NCI-H1048 (cell line): ENCODE data around the gene SLC16A3.
"Not testable (repeated sequence)": the region's sequence is repeated elsewhere in the genome, so short reads cannot be mapped to it uniquely, and the experiment has no call there.

ENCODE experiments used
- DNase-seq: peaks from one replicate; lab custom pipeline; 2025; lab: John Stamatoyannopoulos, UW

The SLC16A3 gene

DNA sequence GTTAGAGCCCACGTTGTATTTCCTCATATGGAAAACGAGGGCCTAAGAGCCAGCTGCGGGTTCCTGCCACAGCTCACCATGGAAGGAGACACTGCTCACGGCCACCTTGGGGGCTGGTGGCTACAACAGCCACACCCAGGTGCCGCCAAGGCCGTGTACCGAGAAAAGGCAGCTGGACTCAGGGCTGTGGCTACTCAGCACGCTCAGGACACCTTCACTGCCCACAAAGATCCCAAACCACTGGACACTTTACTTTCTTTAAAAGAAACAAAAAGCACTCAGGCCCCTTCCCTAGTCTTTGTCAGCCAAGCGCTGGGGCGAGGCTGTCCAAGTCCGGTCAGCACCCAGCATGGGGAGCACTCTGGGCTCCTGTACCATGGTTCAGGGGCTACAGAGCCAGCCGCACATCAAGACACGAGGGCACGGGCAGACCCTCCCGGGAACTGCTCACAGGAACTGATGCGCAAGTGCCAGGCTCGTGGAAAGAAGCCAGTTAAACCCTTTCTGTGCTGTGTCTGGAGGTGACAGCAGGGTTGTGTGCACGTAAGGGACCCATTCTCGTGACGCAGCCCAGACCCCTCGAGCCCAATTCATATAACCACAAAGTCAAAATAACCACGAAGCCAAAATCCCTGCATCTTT, 18.5 kb downstream of the SLC16A3 start:
- no peak for DNase-seq

DNA sequence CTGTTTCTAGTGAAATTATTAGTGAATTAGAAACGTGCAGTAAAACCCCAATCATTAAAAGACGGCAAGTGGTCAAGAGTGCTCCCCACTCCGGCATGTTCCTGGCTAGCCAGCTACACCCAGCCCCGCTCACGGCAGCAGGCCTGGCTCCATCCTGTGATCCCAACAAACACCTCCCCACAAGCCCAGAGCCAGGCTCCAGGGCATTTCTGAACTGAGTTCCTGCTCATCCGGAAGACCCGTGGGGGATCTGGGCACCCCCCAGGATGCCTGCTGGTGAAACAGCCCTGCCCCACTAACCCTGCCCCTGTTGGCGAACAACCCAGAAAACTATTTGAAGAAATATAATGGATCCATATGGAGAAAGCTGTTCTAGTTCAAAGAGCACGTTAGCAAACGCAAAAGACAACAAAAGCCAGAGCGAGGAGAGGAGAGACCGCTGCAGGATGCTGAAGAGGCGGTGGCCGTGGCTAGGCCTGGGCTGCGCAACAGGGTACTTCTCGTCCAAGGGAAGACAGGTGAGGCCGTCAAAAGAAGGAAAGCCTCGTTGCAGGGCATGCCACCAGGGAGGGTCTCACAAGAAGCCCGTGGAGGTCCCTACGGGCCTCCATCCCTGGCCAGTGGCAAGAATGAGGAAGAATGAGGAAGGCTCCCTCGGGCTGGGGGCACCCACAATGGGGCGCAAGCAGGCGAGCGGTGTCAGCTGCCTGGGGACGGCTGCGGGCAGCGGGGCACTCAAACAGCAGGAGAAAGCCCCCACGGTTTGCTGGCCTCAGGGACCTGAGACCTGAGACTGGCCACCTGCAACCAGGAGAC, 19.2 kb downstream of the SLC16A3 start:
- no peak for DNase-seq

DNA sequence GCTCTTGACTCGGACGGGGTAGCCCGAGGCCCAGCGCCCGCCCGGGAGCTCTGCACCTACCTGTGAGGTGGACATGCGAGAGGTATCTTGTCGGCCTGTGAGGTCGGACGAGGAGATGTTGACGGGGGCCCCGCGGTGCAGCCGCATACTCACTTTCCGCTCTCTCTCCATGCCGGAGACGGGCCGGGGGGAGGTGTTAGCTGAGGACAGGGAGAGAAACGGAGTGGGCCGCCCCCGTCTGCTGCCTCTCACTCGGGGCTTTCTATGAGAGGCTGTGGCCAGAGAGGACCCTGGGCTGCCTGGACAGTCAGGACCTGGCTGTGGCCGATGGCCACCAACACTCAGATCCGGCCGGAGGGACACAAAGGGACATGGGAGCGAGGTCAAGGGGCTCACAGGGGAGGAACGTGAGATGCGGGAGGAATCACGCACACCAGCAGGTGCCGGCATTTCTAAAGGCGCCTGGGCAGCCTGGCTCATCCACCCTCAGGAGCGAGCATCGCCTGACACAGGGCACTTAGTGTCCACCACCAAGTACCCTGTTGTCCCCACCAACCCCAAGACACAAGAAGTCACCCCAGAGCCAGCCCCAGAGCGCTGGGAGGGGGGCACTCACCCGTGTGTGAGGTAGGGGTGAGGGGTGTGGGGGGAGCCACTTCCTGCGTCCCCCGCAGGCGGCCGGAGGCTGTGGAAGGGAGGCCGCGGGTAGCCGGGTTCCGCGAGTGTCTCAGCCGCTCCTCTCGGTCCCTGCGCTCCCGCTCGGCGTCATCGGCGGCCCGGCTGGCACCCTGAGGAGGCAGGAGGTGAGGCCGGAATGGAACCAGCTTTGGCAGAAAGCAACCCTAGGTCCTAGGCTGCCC, 20.2 kb downstream of the SLC16A3 start:
- DNase-seq, result no peak

- DNase-seq, result no peak
Observed at GRCh38 chr17:82249896-82250581, 21.2 kb downstream of the SLC16A3 start.

GRCh38 chr17:82250868-82251500, 22.1 kb downstream of the SLC16A3 start:
- no peak for DNase-seq

GRCh38 chr17:82252511-82253178, 23.8 kb downstream of the SLC16A3 start:
- no peak for DNase-seq

DNA sequence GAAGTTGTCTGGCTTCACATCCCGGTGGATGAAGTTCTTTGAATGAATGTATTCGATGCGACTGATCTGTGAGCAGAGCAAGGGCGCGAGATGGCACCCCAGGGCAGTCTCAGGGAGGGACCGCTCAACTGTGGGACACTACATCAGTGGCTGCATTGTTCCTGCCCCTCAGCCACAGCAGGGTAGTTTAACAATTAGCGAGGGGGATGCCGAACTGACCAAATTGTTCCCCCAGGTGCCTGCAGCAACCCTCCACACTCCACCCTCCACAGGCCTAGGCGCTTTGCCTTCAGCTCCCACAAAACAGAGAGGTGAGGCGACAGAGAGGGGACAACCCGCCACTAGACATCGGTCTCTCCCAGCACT, 24.3 kb downstream of the SLC16A3 start:
- DNase-seq, result no peak

GRCh38 chr17:82254096-82254495, 25.3 kb downstream of the SLC16A3 start:
- DNase-seq, result not testable (repeated sequence)

- not testable (repeated sequence) for DNase-seq
Observed at GRCh38 chr17:82254746-82255145, 25.9 kb downstream of the SLC16A3 start.

GRCh38 chr17:82255402-82255972, 26.6 kb downstream of the SLC16A3 start:
- DNase-seq, result no peak

- DNase-seq, result no peak
Observed at GRCh38 chr17:82256242-82256885, 27.5 kb downstream of the SLC16A3 start.

DNA sequence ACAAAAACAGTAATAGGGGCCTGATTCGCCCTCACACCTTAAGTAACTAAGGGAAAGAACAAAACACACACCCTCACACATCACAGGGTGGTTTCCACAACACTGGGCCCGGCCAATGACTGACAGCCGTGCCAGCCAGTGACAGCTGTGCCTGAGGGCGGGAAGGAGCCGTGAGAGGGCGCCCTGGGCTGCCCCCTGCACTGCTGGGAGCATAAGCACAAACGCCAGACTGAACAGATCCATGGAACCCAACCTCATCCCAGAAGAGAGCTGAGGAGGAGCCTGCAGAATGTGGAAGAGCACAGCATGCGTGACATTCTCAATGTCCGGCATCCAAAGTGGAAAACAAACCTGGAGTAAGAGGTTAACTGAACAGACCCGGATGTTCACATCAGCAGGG, 28.6 kb downstream of the SLC16A3 start:
- DNase-seq, result no peak

DNA sequence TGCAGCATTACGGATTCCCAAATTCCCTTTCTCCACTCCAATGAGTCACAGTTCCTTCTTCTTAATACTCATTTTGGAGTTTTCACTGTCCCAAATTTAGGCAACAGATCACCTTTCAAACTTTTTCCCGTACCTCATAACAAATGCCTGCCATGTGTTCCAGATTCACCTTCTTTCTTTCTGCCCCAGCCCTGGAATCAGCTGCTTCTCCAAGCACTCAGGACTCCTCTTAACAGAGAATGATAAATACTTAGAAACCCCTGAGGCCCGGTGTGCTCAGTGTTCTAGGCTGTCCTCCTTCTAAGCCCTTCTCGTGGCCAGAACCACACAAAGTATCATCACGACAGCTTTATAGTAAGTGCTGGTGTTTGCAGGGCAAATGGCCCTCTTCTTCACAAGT, 29.7 kb downstream of the SLC16A3 start:
- DNase-seq, result no peak

- not testable (repeated sequence) for DNase-seq
Observed at GRCh38 chr17:82259972-82260961, 31.4 kb downstream of the SLC16A3 start.

DNA sequence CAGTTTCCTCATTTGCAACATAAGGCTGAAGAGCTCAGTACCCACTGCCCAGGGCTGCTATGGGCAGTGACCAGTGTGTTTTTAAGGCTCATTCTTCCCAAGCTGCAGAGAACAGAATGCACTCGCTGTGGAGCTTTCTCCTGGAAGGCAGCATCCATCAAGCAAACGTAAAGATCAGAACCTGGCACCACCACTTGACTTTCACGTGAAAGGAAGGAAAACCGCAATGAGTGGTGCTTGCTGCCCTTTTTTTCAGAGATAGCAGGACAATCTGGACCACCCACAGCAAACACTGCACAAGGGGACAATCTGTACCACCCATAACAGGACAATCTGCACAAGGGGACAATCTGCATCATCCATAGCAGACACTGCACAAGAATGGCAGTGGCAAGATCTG, 33.5 kb downstream of the SLC16A3 start:
- DNase-seq, result no peak

DNA sequence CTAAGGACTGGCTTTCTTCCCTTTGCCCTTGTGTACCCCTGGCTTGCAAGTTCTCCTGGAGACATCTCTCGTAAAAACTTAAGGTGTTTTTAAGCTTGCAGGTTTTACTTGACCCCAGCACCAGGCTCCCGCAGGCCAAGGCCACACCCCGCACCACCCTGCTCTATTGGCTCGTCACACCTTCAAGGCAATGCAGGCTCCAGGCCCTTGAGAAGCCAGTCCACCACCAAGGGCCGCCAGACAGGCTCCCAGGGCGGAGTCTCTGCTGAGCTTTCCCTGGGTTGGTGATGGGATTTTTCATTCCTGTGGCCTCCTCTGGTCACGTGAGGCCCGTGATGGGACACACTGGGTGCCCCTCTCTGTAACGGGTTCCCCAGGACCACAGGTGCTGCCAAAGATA, 34.8 kb downstream of the SLC16A3 start:
- DNase-seq, result no peak

GRCh38 chr17:82266142-82266541, 37.3 kb downstream of the SLC16A3 start:
- no peak for DNase-seq

- no peak for DNase-seq
Observed at GRCh38 chr17:82267575-82268379, 38.9 kb downstream of the SLC16A3 start.
